CD4-positive, alpha-beta T cell treated with Interleukin-6 at 100 ng/mL for 8 hours (primary cell): ENCODE measurements around the gene UNC13D.
"Not testable (repeated sequence)": the region's sequence is repeated elsewhere in the genome, so short reads cannot be mapped to it uniquely, and the experiment has no call there.

Experiments used
- DNase-seq: peaks from one replicate; pipeline ENCODE4 v3.0.0-alpha.2; 2020; ENCODE audit warnings: mixed read lengths, low spot score

The UNC13D gene

GRCh38 chr17:75843577-75844529, at the start of gene UNC13D:
UNC13D (minus strand) TSS chr17:75844404; CDS start chr17:75844337, 67 bp downstream.
- peak; percentile 67 for DNase-seq

DNA sequence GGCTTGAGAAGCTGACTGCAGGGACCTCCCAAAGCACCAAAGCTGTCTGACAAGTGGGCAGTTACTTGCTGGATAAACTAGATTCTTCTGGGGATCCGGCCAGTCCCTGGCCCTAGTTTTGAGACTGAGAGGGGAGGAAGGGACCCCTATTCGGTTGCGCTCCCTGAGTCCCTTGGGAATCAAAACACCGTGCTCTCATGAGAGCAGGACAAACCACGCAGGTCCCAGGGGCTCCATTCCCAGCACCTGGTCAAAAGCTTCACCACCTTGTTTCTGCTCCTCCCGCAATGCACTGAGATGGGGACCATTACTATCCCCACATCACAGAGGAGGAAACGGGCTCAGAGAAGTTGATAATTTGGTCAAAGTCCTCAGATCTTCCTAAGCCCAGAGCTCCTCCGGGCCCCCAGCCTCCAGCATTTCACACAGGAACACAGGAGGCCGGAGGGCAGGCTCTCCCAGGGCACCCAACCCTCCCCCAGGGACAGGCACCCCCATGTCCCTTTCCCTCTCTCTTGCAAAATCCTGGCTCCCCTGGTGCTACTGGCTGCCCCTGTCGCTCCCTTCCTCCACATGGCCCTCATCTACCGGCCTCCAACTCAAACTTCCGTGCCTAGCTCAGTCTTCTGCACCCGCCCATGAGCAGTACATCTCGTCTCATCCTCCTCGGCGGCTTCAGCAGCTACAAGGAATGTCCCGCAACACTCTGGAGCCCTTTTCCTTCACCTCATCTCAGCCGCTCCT, 49.3 kb upstream of the UNC13D start:
- no peak for DNase-seq

- DNase-seq = no peak
Measured at GRCh38 chr17:75892556-75893224, 48.5 kb upstream of the UNC13D start.

DNA sequence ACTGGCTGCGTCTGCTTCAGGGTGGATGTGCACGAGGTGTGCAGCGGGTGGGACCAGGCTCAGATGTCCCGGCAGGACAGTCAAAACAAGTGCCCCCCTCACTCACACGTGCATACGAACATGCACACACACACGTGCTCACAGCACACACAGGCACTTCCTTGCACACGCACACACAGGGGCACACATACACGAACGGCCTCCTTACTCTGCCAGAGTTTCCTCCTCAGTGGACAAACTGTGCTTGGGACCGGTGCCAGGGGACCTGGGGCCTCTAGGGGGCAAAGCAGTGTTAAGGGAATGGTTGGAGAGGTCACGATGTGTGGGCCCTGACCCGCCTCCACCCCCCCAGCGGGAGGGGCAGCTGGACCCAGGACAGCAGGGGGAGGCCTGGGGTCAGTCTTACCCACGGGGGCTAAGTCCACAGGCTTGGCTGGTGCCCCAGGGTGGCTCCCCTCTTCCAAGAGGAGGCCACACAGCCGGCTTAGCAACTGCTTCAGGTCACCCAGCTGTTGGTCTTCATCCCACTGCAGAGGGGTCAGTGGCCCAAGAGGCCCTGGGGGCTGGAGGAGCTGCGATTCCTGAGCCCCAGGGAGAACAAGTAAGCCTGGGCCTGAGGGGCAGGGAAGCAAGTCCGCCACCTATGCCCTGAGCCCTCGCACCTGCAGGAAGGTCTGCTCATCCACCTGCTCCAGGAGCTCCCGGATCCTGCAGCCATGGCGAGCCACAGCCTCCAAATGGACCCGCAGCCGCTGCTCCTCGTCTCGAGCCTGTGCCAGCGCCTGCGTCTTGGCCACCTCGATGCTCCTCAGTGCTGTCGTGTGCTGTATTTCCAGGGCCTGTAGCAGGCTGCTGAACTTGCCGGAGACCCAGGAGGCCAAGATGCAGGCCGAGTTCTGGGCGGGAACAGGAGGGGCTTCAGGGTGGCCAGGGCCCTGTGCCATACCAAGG, 47.7 kb upstream of the UNC13D start:
- no peak for DNase-seq

GRCh38 chr17:75891022-75891604, 46.9 kb upstream of the UNC13D start:
- DNase-seq = no peak

- DNase-seq = no peak
Measured at GRCh38 chr17:75889454-75889853, 45.2 kb upstream of the UNC13D start.

- DNase-seq = no peak
Measured at GRCh38 chr17:75888484-75888883, 44.3 kb upstream of the UNC13D start.

DNA sequence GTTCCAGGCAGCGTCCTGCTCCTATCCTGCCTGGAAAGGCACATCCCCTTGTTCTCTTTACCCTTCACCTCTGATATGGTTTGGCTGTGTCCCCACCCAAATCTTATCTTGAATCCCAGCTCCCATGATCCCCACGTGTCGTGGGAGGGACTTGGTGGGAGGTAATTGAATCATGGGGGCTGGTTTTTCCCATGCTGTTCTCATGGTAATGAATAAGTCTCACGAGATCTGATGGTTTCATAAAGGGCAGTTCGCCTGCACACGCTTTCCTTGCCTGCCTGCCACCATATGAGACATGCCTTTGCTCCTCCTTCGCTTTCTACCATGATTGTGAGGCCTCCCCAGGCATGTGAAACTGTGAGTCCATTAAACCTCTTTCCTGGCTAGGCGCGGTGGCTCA, 41.7 kb upstream of the UNC13D start:
- not testable (repeated sequence) for DNase-seq

GRCh38 chr17:75885431-75885830, 41.2 kb upstream of the UNC13D start:
- no peak for DNase-seq

DNA sequence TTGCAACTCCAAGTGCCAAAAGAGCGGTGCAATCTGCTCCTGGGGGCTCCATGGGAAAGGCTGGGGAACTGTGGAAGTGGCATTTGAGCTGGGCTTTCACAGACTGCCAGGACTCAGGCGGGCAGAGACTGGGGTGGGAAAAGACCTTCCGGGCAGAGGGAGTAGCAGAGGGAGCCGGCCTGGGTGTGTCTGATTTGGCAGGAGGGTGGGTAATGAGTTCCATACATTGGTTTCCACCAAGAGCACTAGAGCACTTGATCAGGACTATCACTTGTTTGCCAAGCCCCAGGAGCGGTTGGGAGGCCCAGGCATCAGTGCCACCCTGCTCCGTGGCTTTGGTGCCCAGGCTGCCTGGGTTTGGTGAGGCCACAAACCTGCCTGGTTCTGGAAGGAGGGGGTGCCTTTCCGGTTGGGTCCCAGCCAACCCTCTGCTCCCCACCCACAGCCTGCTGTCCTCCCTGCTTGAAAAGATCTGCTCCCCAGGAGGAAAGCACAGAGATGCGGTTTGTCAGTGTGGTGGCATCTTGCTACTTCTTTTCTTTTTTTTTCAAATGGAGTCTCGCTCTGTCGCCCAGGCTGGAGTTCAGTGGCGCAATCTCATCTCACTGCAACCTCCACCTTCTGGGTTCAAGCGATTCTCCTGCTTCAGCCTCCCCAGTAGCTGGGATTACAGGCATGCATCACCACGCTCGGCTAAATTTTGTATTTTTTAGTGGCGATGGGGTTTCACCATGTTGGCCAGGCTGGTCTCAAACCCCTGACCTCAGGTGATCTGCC, 37.7 kb upstream of the UNC13D start:
- no peak for DNase-seq

DNA sequence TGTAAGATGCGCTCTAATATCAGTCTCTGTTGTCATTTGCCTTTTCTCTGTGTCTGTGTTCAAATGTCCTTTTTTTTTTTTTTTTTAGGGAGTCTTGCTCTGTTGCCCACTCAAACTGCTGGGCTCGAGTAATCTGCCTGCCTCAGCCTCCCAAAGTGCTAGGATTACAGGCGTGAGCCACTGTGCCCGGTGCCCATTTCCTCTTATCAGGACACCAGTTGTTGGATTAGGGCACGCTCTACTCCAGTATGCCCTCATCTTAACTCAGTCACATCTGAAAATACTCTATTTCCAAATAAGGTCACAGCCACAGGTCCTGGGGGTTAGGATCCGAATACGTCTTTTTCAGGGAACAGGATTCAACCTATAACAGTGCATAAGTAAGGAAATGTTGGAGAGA, 36.1 kb upstream of the UNC13D start:
- DNase-seq = no peak

- no peak for DNase-seq
Measured at GRCh38 chr17:75878174-75878998, 34.2 kb upstream of the UNC13D start, which contains the start of gene TRIM47. TRIM47 (minus strand) TSS chr17:75878581; CDS start chr17:75878548, 33 bp downstream.

- peak; percentile 66 for DNase-seq
Measured at GRCh38 chr17:75877752-75878173, 33.6 kb upstream of the UNC13D start.

GRCh38 chr17:75876938-75877751, 32.9 kb upstream of the UNC13D start:
- DNase-seq = no peak

DNA sequence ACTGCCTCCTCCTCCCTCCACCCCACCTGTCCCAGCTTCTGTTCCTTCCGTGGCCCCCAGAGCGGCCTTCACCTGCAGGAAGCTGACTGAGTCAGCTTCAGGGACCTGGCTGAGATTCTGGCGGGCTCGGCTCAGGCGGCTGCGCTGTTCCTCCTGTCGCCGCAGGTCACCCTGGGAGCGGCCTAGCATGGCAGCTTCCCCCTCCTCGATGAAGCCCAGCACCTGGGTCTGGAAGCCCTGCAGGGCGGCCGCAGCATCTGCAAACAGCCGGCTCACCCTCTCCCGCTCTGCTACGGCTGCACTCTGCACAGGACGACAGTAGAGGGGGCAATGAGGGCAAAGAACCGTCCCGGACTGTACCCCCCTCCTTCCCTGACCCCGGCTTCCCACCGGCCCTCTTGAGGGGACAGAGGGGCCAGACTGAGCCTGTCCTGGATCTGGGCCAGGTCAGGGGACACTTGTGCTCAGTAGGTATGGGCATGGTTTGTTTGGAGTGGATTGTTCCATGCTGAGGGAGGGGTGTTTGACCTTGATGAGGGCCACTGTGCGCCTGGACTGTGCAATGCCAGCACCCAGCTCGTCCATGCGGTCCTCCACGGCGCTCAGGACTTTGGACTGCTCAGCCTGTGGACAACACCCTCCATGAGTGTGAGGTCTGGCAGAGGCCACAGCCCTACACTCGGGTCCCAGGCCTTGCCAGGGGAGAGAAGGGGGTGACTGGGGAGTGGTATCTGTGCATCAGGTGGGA, 32.2 kb upstream of the UNC13D start:
- DNase-seq = peak; percentile 91

GRCh38 chr17:75875940-75876189, 31.7 kb upstream of the UNC13D start:
- DNase-seq = no peak

DNA sequence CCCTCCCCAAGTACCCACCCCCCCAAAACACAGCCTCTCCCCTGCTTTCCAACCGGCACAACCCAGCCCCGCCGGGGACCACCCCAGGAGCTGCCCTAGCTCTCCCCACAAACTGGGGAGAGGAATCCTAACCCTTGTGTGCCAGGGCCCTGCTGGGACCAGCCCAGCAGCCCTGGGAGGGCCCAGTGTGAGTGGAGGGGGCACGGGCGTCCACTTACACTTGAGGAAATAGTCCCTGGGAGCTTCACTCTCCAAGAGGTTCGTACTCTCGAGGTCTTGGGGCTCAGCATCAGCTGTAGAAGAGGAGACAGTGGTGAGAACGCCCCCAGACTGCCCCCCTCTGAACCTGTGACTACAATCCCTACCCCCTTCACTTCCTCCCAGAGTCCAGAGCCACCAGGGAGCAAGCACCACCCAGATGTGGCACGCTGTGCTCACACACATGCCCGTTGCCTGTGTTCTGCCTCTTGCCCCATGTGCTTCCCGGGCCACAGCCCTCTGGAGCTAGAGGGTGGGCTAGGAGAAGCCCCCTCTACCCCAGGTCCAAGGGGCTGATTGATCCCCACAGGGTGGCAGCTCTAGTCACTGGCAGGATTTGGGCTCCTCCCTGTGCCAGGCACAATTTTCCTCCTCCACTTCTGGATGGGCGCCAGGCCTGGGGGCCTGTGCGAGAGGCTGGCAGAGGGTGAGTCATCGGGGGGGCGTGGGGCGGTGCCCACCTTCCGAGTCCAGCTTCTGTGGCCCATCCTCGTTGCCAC, 31.2 kb upstream of the UNC13D start:
- no peak for DNase-seq
